EL (cell line): ENCODE data around the gene SNX25.
"Not testable (repeated sequence)": the region's sequence is repeated elsewhere in the genome, so short reads cannot be mapped to it uniquely, and the experiment has no call there.

Experiments used
- DNase-seq: peaks from one replicate; pipeline ENCODE4 v3.0.0-alpha.2; 2016

SNX25 gene

DNA sequence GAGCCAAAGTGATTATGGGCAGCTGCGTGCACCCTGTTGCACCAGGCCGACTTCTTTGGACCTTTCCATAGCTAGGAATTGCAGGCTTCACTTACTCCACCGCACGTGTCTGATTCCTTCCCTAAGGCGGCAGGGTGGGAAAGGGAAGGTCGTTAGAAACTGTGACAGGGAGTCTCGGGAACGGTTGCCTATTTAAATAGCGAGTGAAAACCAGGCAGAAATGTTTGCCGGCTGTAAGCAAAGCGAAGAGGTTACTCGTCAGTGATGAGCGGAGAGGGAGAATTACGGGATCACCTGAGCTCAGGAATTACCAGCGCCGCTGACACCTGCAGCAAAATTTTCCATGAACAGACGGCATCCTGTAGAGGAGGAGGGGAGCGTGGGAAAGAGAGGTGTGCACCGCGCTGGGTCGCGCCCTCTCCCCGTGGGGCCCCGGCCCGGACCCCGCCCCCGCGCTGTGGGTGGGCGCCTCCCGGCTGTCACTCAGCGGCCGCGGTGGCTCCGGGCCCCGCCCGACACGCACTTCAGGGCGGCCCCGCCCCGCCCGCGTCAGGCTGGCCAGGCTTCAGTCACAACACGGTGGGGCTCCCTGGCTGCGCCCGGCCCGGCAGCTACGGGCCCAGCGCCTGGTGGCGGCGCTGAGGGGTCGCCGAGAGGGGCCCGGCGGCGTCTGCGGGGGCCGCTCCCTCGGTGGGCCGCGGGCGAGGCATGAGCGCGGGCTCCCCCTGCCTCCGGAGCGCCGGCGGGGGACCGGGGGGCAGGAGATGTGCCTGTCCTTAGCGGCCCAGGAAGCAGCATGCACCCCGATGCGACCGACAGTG is at the start of gene SNX25:
Gene SNX25 (plus strand): TSS at position 568 of the 821 bp plus-strand sequence. CDS start 229 bp downstream, at position 797.
- peak; percentile 80 for DNase-seq

GRCh38 chr4:185165605-185166063 is 43.8 kb upstream of the SNX25 start:
- DNase-seq = peak; percentile 44

- DNase-seq = no peak
These were observed 42.2 kb upstream of the SNX25 start for GRCh38 chr4:185167234-185167633.

- no peak for DNase-seq
These were observed 37.9 kb upstream of the SNX25 start for GRCh38 chr4:185171373-185172071.

DNA sequence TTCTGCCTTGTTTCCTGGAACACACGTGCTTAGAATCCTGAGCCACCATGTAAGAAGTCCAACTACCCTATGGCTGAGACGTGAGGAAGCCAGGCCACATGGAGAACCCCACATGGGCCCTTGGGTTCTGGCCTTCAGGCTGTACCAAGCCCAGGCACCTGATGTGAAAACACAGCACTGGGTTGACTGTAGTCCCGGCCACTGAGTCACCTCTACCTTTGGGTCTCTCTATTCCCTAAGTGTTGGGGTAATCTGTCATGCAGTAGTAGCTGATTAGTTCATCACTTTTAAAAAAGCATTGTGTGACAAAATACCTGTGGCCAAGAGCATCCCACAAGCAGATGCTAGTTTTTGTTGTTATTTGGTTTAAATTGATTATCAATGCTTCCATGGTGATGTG is 29.9 kb upstream of the SNX25 start:
- DNase-seq = no peak

DNA sequence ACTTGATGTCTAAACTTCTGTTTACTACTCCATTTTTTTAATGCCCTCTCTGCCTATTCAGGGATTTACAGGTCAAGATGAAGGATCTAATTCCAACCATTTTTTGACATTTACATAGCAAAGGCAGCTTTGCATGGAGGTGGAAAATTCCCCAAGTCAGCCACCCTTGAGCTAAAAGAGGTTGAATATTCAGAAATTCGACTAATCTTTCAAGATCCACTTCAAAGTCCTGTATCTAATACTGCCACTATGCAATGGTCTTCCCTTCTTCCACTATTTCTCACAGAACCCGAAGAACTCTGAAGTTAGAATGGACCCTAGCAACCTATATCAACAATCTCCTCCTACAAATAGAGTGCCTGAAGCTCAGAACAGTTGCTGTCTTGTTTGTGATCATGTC is 27.2 kb upstream of the SNX25 start:
- no peak for DNase-seq

- peak; percentile 81 for DNase-seq
These were observed 25.6 kb upstream of the SNX25 start for GRCh38 chr4:185183622-185184281.

DNA sequence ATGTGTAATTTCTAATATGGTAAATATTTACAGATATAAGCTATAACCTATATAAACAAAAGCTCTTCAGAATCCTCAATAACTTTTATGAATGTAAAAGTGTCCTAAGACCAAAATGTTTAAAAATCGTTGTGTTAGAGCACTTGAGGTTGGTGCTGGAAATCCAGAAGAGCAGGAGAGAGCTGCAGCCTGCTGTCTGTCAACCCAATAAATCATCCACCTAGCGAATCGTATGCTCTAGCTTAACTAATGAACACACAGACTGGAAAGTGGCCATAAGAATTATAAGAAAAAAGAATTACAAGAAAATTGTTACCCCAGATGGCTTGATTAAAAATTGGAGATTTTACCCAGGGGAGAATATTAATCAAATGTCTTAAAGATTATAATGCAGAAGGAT is 22.6 kb upstream of the SNX25 start:
- DNase-seq = no peak

- DNase-seq = no peak
These were observed 19.6 kb upstream of the SNX25 start for GRCh38 chr4:185189606-185190305.

DNA sequence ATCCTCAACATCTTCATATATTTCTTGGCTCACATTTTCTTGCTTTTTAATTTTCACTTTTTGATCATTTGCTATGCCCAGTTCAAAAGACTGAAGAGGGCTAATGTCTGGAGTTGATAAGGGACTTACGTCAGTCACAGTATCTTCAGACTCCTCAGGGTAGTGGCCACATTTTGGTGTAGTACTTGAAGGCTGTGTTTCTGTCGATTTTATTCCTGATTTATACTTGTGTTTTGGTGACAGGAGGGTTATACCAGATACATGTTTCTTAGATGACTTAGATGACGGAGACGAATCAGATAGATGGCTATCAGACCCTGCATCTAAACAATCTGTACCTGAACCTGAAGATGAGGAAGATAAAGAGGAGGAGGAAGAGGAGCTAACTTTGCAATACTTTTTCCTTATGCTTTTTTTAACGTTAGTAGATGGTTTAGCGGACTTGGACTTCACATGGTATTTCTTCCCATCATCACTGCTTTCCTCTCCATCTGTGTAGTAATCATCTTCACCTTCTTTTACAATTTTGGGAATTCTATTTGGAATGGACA is 19.0 kb upstream of the SNX25 start:
- DNase-seq = no peak

- DNase-seq = no peak
These were observed 17.3 kb upstream of the SNX25 start for GRCh38 chr4:185192059-185192458.

GRCh38 chr4:185194924-185195888 is 14.2 kb upstream of the SNX25 start:
- DNase-seq = no peak

- no peak for DNase-seq
These were observed 13.0 kb upstream of the SNX25 start for GRCh38 chr4:185196437-185196836.

- DNase-seq = not testable (repeated sequence)
These were observed 11.2 kb upstream of the SNX25 start for GRCh38 chr4:185198189-185198588.

GRCh38 chr4:185201977-185202962 is 7.1 kb upstream of the SNX25 start:
- DNase-seq = no peak

- no peak for DNase-seq
These were observed 6.4 kb upstream of the SNX25 start for GRCh38 chr4:185202984-185203485.

- DNase-seq = peak; percentile 86
These were observed 5.7 kb upstream of the SNX25 start, which contains the start of gene CFAP97 for GRCh38 chr4:185203486-185204237. Gene CFAP97, minus strand, starts transcription at chr4:185204000. Its CDS starts 12,804 bp downstream, at chr4:185191196.

DNA sequence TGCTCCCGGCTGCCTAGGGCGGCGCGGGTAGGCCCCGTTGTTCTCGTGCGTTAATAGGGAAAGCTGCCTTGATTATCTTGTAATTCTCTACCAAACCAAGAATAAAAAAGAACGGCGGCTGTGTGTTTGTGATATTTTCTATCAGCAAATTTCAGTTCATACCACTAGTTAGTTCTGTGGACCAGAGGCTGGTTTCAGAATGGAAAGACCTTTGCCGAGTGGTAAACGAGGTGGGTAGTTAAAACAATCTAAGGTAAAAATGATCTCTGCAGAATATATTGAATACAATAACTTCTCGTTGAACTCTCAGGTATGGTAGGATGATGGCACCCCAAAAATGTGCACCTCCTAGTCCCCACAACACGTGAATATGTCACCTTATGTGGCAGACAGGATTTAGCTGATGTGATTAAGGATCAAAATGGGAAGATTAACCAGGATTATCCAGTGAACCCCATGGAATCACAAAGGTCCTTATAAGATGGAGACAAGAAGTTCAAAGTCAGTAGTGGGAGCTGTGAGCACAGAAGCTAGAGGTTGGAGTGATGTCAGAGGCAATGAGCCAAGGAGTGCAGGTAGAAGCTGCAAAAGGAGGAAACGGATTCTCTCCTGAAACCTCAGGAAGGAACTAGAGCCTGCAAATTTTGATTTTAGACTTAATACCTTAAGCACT is 5.0 kb upstream of the SNX25 start:
- no peak for DNase-seq
